ENCODE measurements around the gene ATP8B4. TPM values are rescaled to one million over a fixed set of nuclear protein-coding genes. Genes with fewer than 3 reads are reported as not detected.

The ATP8B4 gene
- total RNA-seq, 1 experiment from 2014 or later, result 0.24 TPM

DNA sequence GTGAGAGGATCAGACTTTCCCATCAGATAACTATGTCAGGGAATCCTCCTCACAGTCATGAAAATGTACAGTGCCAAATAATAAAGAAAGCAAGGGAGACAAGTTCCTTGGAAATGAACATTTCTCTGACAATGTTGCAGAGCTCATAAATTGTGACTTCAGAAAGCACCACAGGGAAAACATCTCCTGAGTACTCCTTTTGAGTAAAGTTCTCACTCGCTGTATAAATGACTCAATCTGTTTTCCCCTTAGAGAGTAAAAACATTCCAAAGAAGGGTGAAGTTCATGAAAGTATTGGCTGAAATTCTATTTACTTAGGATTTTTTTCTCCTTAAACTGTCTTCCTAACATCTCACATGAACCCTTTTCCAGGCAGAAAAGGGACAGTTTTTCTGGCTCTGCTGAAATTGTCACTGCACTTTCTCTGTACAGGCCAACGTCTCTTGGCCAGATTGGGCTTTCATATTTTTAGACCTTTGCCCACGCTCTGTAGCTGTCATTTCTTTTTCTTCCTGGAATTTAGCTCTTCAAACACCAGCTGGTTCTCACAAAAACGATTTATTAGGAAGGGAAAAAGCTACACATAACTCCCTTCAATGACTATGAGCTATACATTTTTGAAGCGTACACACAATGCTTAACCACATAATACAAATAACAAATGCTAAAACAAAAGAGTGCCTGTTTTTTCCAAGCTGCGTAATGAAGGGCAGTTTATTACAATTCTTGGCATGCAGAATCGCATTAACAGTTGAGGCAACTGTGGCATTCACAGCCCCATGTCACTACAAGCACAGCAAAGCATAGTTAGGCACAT, 216.1 kb downstream of the ATP8B4 start:
- H3K4me3 Mint-ChIP-seq (ENCODE audit: low read depth, unreplicated experiment), result no peak overlapping the region
- BruUV-seq (replicated peaks), result no TSS peak
- peaks cover 10% of the 10 kb centered on the region for H3K27me3 Mint-ChIP-seq (ENCODE audit: unreplicated experiment)
- CTCF ChIA-PET, result no interaction called here
- TF ChIP-seq, protein P1, sequence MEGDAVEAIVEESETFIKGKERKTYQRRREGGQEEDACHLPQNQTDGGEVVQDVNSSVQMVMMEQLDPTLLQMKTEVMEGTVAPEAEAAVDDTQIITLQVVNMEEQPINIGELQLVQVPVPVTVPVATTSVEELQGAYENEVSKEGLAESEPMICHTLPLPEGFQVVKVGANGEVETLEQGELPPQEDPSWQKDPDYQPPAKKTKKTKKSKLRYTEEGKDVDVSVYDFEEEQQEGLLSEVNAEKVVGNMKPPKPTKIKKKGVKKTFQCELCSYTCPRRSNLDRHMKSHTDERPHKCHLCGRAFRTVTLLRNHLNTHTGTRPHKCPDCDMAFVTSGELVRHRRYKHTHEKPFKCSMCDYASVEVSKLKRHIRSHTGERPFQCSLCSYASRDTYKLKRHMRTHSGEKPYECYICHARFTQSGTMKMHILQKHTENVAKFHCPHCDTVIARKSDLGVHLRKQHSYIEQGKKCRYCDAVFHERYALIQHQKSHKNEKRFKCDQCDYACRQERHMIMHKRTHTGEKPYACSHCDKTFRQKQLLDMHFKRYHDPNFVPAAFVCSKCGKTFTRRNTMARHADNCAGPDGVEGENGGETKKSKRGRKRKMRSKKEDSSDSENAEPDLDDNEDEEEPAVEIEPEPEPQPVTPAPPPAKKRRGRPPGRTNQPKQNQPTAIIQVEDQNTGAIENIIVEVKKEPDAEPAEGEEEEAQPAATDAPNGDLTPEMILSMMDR (IDR thresholded peaks at IDR 0.05; ENCODE audit: unreplicated experiment), result no peak
- H3K36me3 Mint-ChIP-seq (ENCODE audit: insufficient read depth, unreplicated experiment), result no peaks in the 10 kb centered on the region
- intact Hi-C loops (cut with micrococcal nuclease; ENCODE audit: unreplicated experiment), result no loop called here
- no peak for DNase-seq
- no peaks in the 10 kb centered on the region for H3K4me1 Mint-ChIP-seq (ENCODE audit: low read depth, unreplicated experiment)
- H3K27ac Mint-ChIP-seq (ENCODE audit: unreplicated experiment), result no peak overlapping the region
- no peaks in the 10 kb centered on the region for H3K9me3 Mint-ChIP-seq (ENCODE audit: low read depth, unreplicated experiment)

DNA sequence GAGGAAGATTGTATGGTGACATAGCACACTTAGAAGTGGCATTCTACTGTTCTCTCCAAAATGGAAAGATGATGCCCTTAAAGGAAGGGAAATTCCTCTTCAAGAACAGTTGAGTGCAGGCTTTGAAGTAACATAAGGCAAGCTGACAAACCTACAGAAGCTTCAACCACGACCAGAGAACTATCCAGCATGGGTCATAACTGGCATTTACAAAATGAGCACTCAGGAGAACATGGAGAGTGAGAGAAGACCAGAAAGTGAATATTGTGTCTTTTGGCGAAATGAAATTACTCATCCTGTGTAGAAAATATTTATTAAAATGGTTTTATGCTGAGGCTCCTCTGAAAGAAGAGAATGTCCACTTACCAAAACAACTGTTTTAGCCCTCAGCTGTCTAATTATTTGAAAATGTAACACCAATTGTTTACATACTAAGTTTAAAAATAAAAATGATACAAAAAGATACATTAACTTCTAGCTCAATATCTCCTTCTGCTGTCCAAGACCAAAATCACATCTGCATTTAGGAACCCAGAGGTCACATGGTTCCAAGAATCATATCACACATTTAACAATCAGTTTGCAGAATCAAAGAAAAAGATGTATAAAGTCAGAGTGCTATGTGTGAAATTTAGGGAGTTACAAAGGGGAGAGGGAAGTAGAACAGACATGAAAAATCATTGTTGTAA, 216.9 kb downstream of the ATP8B4 start:
- no peak overlapping the region for H3K27ac Mint-ChIP-seq (ENCODE audit: unreplicated experiment)
- no peak overlapping the region for H3K4me3 Mint-ChIP-seq (ENCODE audit: low read depth, unreplicated experiment)
- H3K4me1 Mint-ChIP-seq (ENCODE audit: low read depth, unreplicated experiment), result no peaks in the 10 kb centered on the region
- no peaks in the 10 kb centered on the region for H3K9me3 Mint-ChIP-seq (ENCODE audit: low read depth, unreplicated experiment)
- CTCF ChIA-PET, result no interaction called here
- TF ChIP-seq, protein P1 (IDR thresholded peaks at IDR 0.05; ENCODE audit: unreplicated experiment), result no peak
- intact Hi-C loops (cut with micrococcal nuclease; ENCODE audit: unreplicated experiment), result no loop called here
- H3K36me3 Mint-ChIP-seq (ENCODE audit: insufficient read depth, unreplicated experiment), result no peaks in the 10 kb centered on the region
- no peak for DNase-seq
- no TSS peak for BruUV-seq (replicated peaks)
- H3K27me3 Mint-ChIP-seq (ENCODE audit: unreplicated experiment), result peaks cover 5% of the 10 kb centered on the region

DNA sequence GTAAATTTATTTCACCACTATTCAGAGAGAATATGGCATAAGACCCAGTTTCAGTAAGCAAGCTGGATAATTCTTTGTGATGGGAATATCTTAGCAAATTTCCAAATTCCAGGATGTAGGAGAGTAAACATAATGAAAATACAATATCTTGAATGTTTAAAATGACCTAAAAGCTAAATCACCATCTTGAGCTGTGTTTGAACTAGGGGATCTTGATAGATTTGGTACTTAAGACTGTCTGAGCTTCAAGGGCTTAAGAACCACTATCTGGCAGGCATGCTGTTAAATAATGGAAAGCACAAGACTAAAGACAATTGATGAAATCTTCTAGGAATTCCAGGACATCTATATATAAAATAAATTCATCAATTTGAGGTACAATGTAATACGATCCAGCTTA, 217.7 kb downstream of the ATP8B4 start:
- H3K9me3 Mint-ChIP-seq (ENCODE audit: low read depth, unreplicated experiment), result no peaks in the 10 kb centered on the region
- TF ChIP-seq, protein P1 (IDR thresholded peaks at IDR 0.05; ENCODE audit: unreplicated experiment), result no peak
- no peak overlapping the region for H3K27ac Mint-ChIP-seq (ENCODE audit: unreplicated experiment)
- H3K36me3 Mint-ChIP-seq (ENCODE audit: insufficient read depth, unreplicated experiment), result no peaks in the 10 kb centered on the region
- no peak overlapping the region for H3K4me3 Mint-ChIP-seq (ENCODE audit: low read depth, unreplicated experiment)
- H3K27me3 Mint-ChIP-seq (ENCODE audit: unreplicated experiment), result no peaks in the 10 kb centered on the region
- H3K4me1 Mint-ChIP-seq (ENCODE audit: low read depth, unreplicated experiment), result no peaks in the 10 kb centered on the region
- CTCF ChIA-PET, result no interaction called here
- no TSS peak for BruUV-seq (replicated peaks)
- DNase-seq, result no peak
- intact Hi-C loops (cut with micrococcal nuclease; ENCODE audit: unreplicated experiment), result no loop called here

DNA sequence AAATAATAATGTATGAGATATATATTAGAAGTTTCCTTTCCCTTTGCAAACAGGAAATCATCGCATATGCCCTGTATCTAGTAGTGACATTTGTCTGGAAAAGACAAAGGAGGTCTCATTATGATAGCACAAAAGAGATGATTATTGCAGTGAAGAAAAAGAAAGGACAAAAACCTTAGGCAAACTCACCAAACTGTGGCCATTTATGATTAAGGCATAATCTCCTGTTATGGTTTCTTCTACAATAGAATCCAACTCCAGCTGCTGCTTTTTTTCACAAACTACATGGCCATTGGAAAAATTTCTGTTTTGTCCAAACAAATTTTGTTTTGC, 218.2 kb downstream of the ATP8B4 start:
- TF ChIP-seq, protein P1 (IDR thresholded peaks at IDR 0.05; ENCODE audit: unreplicated experiment), result no peak
- CTCF ChIA-PET, result no interaction called here
- no peaks in the 10 kb centered on the region for H3K4me1 Mint-ChIP-seq (ENCODE audit: low read depth, unreplicated experiment)
- H3K4me3 Mint-ChIP-seq (ENCODE audit: low read depth, unreplicated experiment), result no peak overlapping the region
- BruUV-seq (replicated peaks), result no TSS peak
- intact Hi-C loops (cut with micrococcal nuclease; ENCODE audit: unreplicated experiment), result no loop called here
- no peaks in the 10 kb centered on the region for H3K9me3 Mint-ChIP-seq (ENCODE audit: low read depth, unreplicated experiment)
- no peak overlapping the region for H3K27ac Mint-ChIP-seq (ENCODE audit: unreplicated experiment)
- no peak for DNase-seq
- no peaks in the 10 kb centered on the region for H3K36me3 Mint-ChIP-seq (ENCODE audit: insufficient read depth, unreplicated experiment)
- no peaks in the 10 kb centered on the region for H3K27me3 Mint-ChIP-seq (ENCODE audit: unreplicated experiment)

All from Calu3 (cell line).